CD4-positive, alpha-beta T cell treated with Interferon gamma for 1 hour (primary cell): ENCODE data around the gene SNAP29.
"Not testable (repeated sequence)": the region's sequence is repeated elsewhere in the genome, so short reads cannot be mapped to it uniquely, and the experiment has no call there.

Source experiments
- DNase-seq: peaks from one replicate; pipeline ENCODE4 v3.0.0-alpha.2; 2020

Gene SNAP29

GRCh38 chr22:20935049-20935448, 76.2 kb downstream of the SNAP29 start:
- not testable (repeated sequence) for DNase-seq

GRCh38 chr22:20935780-20936539, 77.2 kb downstream of the SNAP29 start:
- DNase-seq, result not testable (repeated sequence)

- no peak for DNase-seq
Observed at GRCh38 chr22:20937031-20937793, 78.4 kb downstream of the SNAP29 start.

GRCh38 chr22:20937794-20938671, 79.2 kb downstream of the SNAP29 start:
- DNase-seq, result no peak

GRCh38 chr22:20939457-20940185, 80.8 kb downstream of the SNAP29 start:
- DNase-seq, result not testable (repeated sequence)

DNA sequence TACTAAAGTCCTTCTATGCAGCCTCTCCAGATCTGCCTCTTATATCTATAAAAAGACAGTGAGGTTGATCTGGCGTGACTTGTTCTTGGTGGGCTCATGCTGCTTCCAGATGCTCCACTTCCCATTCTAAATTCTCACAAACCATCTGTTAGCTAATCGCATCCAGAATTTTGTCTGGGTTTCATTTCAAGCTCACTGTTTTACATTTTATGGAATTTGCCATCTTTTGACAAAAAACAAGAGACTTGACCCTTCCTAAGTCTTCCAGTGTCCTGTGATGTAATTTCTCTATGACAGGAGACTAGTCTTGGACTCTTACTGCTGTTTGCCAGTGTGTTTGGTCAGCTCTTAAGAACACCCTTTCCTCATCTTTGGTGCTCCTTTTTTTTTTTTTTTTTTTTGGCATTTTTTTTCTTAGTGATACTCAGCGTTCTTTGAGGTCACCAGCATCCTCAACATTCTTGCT, 81.4 kb downstream of the SNAP29 start:
- DNase-seq, result no peak
